Panc1 (cell line): ENCODE results near the gene MED13L.

ENCODE experiments used
- POLR2AphosphoS5 ChIP-seq: IDR thresholded peaks from 2 replicates; pipeline ENCODE4 v1.6.1; 2012; ENCODE audit warnings: mild to moderate bottlenecking, low read depth, low read length, moderate library complexity
- TF ChIP-seq, protein P1 (sequence below): fragments of 450-650 bp; IDR thresholded peaks from 2 replicates; pipeline ENCODE4 v1.5.1; 2017; ENCODE audit warnings: mild to moderate bottlenecking
- TF ChIP-seq, protein P2 (sequence below), 2 experiments: IDR thresholded peaks; 2 replicates each; pipeline ENCODE4 v1.6.1; 2011 to 2012; ENCODE audit warnings: low read depth in 2 of 2, control low read depth in 1 of 2, low read length in 1 of 2, mild to moderate bottlenecking in 1 of 2, moderate library complexity in 1 of 2; ENCODE audit not compliant: insufficient read depth in 1 of 2

DNA sequence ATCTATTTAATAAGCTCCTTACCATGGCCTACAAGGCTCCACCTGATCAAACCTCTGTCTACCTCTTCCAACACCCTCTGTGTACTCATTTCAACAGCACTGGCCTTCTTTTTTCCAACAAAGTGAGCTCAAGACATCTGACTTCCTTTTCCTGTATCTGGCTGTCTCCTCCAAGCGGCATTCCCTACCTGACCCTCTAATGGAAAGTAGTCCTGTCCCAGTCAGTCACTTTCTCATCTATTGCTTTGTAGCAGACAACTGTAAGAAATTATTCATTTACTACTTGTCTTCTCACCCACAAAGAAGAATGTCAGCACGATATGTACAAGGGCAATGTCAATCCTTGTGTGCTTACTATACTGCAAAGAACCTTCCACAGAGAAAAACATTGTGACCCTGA is 149.6 kb downstream of the MED13L start:
- TF ChIP-seq, protein P1, sequence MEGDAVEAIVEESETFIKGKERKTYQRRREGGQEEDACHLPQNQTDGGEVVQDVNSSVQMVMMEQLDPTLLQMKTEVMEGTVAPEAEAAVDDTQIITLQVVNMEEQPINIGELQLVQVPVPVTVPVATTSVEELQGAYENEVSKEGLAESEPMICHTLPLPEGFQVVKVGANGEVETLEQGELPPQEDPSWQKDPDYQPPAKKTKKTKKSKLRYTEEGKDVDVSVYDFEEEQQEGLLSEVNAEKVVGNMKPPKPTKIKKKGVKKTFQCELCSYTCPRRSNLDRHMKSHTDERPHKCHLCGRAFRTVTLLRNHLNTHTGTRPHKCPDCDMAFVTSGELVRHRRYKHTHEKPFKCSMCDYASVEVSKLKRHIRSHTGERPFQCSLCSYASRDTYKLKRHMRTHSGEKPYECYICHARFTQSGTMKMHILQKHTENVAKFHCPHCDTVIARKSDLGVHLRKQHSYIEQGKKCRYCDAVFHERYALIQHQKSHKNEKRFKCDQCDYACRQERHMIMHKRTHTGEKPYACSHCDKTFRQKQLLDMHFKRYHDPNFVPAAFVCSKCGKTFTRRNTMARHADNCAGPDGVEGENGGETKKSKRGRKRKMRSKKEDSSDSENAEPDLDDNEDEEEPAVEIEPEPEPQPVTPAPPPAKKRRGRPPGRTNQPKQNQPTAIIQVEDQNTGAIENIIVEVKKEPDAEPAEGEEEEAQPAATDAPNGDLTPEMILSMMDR = no peak
- TF ChIP-seq, protein P2, sequence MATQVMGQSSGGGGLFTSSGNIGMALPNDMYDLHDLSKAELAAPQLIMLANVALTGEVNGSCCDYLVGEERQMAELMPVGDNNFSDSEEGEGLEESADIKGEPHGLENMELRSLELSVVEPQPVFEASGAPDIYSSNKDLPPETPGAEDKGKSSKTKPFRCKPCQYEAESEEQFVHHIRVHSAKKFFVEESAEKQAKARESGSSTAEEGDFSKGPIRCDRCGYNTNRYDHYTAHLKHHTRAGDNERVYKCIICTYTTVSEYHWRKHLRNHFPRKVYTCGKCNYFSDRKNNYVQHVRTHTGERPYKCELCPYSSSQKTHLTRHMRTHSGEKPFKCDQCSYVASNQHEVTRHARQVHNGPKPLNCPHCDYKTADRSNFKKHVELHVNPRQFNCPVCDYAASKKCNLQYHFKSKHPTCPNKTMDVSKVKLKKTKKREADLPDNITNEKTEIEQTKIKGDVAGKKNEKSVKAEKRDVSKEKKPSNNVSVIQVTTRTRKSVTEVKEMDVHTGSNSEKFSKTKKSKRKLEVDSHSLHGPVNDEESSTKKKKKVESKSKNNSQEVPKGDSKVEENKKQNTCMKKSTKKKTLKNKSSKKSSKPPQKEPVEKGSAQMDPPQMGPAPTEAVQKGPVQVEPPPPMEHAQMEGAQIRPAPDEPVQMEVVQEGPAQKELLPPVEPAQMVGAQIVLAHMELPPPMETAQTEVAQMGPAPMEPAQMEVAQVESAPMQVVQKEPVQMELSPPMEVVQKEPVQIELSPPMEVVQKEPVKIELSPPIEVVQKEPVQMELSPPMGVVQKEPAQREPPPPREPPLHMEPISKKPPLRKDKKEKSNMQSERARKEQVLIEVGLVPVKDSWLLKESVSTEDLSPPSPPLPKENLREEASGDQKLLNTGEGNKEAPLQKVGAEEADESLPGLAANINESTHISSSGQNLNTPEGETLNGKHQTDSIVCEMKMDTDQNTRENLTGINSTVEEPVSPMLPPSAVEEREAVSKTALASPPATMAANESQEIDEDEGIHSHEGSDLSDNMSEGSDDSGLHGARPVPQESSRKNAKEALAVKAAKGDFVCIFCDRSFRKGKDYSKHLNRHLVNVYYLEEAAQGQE (IDR thresholded peaks at IDR 0.05; ENCODE audit: insufficient read depth in 1 of 2, low read depth in 2 of 2, low read length in 1 of 2) = no peak
- no peak for TF ChIP-seq POLR2AphosphoS5
